NCI-H460 (cell line): Measurements from ENCODE around the gene EYA4. TPM values are rescaled to one million over a fixed set of nuclear protein-coding genes. Genes with fewer than 3 reads are reported as not detected.
"Not testable (repeated sequence)": the region's sequence is repeated elsewhere in the genome, so short reads cannot be mapped to it uniquely, and the experiment has no call there.

Experiments used
- DNase-seq: peaks from one replicate; pipeline ENCODE4 v3.0.0-alpha.2; 2016; ENCODE audit warnings: low read depth; ENCODE audit errors: extremely low read depth
- total RNA-seq: library from RNA; depleted of rRNA; stranded (reverse); fragments of >200 nt; shearing (Covaris generic); gene quantifications from 2 replicates; pipeline ENCODE4 v1.2.3, GENCODE V29; 2014

Gene EYA4
- total RNA-seq, 1 experiment from 2014 or later: 26.0 TPM

DNA sequence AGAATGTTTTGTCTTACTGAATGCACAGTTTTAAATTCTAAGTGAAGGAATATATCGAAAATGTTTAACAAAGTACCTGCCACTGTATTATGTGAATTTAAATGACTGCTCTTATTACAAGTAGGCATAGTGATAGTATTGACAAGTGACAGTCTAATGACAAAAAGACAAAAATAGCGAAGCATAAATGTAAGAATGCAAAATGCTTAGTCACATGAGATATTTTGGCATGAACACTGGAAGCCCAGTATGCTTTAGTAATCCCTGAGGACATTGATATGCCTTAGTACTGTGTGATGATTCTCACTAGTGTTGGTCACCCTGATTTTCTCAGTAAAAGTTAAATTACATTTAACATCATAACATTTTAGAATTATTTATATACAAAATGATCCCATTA, 153.5 kb downstream of the EYA4 start:
- DNase-seq: no peak

DNA sequence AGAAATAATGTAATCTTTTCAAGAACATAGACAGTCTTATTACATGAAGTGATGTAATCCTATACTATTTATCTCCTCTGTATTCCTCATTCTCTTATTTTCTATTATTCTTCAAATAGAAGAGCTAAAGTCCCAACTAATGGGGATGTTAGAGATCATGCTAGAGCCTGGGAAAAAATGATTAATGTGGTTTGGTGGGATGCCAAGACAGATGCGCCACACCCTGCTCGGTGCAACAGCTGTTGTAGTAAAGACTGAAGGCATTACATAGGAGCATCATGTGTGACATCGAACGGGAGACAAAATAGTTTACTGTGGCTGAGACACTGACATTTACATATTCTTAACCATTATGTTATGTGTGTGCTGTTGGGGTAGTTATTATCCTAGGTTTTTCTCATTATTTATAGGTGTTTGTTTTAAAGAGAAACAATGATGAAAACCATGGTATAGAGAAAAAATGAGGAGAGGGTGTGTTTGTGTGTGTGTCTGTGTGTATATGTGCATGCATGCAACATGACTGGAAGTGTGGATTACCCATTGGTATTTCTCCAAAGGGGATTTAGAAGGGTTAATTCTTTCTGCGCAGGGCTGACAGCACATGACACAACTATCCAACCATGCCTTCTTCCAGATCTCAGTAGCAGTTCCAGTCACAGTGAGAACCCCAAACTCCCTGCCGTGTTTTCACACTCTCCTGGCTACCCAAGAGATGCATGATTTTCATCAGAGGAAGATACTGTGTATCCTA, 155.3 kb downstream of the EYA4 start:
- peak; percentile 36 for DNase-seq

DNA sequence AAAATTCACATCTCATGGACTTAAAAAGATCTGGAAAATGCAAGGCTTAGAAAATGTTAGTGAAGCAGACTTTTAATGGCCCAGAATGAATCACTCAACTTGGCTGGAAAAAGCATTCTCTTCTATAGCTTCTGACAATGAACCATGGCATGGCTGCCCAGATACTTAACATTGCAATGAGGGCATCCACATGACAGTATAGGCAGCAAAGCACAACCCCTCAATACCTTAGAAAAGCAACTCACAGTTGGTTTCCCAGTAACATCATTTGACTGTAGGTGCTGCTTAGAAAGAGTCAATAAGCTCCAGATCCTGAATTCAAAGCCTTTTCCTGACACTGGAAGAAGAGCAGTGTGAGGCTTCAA, 155.8 kb downstream of the EYA4 start:
- DNase-seq: no peak

DNA sequence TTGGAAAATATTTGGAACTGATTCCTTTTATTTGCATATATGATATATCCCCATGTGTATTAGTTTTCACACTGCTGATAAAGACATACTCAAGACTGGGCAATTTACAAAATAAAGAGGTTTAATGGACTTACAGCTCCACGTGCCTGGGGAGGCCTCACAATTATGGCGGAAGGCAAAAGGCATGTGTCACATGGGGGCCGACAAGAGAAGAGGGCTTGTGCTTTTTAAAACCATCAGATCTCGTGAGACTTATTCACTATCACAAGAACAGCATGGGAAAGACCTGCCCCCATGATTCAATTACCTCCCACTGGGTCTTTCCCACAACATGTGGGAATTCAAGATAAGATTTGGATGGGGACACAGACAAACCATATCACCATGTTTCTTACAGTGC, 156.4 kb downstream of the EYA4 start:
- DNase-seq: not testable (repeated sequence)

DNA sequence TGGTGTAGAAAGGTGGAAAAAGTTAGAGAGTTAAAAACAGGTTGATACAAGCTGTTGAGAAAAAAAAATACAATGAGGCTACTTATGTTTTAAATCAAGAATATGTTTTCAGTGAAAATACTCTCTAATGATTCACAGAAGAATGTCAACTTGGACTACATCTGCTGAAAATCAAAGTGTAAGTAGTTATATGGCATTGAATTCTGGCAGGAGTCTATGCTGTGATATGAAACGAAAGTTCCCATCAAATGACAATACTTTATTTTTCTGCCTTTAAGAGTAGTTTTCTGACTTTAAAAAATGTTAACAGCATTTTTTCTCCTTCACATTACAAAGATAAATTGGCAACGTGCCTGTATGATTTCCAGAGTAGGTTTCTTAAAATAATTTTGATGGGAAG, 158.3 kb downstream of the EYA4 start:
- DNase-seq: no peak

- no peak for DNase-seq
Observed at GRCh38 chr6:133404151-133404550, 163.0 kb downstream of the EYA4 start.

GRCh38 chr6:133404728-133405127, 163.6 kb downstream of the EYA4 start:
- DNase-seq: no peak

DNA sequence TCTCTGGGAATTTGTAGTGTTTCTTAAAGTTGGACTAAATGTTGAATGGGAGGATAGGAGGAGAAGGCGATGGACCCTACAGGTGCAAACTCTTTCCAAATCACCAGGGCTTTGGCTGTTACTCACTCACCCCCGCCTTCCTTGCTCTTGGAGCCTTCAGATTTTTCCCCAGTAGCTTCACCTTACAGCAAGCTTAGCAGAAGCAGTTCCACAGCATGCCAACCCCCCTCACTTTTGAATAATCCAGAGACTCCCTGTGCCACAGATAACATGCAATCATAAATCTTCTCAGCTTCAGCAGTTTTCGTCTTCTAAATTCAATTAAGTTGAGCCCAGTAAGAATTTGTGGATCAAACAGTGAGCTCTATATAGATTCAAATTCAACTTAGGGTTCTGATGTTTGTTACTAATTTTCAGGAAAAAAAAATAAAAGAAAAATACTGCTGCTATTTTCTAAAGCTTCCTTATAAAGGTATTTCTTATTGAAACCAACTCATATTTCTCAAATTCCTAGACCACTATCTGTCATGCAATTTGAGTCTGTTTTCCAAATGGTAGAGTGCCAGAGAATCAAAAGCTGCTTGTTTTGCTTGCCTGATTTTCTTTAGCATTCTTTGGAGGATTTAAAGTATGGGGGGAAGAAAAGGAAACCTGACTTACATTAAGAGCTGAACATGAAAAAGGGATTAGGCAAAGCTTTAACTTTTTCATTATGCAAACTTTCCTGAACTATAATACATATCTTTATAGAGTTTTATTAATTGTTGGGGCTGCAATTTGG, 166.4 kb downstream of the EYA4 start:
- DNase-seq: no peak

DNA sequence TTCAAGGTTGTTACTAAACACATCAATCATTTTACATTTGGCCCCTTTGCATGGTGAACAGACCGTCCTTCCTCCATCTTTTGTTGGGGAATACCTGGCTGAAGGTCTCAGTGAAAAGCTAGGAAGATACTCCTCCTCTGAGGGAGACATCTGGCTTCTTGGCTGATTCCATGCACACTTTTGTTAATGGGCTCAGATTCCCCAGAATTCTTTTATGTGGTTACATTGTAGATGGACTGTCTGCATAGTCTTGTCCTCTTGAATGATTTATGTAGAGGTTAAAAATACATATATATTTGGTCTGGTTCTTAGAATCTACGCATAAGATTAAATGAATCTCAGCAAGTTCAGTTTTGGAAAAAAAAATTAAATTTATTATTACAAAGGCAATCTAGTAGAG, 167.0 kb downstream of the EYA4 start:
- DNase-seq: no peak

GRCh38 chr6:133408543-133408942, 167.4 kb downstream of the EYA4 start:
- no peak for DNase-seq

- DNase-seq: no peak
Observed at GRCh38 chr6:133410638-133411435, 169.7 kb downstream of the EYA4 start.

DNA sequence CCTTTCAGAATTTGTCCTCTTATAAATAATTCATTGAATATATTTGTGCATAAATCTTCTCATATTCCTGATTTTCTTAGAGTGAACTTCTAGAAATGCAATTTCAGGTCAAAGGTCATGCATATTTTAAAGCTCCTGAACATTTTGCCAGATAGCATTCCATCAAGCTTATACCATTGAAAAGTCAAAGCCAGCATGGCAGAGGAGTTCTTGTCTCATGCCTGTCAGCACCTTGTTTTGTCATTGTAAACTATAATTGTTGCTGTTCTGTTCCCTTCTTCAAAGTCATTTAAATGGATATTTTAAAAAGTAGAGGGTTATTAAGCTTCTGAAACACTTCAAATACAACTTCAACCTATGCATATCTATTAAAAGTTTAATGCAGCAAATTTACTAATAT, 170.6 kb downstream of the EYA4 start:
- no peak for DNase-seq

DNA sequence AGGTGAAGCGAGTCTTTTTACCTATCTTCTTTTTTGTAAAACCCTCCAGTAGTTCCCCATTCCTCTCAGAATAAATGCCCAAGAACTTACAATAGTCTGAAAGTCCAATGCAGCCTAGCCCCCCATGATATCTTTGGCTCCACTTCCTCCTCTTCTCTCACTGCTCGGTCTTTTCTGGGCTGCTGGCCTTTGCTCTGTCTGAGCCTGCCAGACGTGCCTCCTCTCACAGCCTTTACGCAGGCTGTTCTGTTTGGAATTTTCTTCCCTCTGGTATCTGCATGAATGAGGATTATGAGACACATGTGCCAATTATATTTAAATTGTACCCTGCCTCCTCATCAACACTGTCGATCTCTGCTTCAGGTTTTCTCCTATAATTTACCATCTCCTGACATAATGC, 174.1 kb downstream of the EYA4 start:
- no peak for DNase-seq

- DNase-seq: no peak
Observed at GRCh38 chr6:133418108-133418507, 177.0 kb downstream of the EYA4 start.

GRCh38 chr6:133423242-133423641, 182.1 kb downstream of the EYA4 start:
- DNase-seq: no peak

- no peak for DNase-seq
Observed at GRCh38 chr6:133424359-133424758, 183.2 kb downstream of the EYA4 start.

DNA sequence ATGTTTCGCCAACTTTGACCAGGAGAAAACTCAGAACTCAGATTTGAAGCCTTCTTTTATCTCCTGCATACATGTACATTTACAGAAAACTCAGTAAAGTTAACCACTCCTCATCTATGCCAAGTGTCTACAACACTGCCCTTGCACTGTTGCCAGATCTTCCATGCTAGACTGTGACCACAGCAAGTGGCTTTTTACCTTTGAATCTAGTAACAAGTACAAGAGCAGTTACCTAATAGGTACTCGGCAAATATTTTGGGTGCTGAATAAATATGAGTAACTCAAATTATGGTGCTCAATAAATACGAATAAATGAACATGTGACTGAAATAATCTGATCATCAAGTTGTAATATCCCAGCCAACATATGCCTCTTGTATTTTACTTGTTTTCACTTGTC, 184.9 kb downstream of the EYA4 start:
- no peak for DNase-seq

GRCh38 chr6:133428295-133428694, 187.1 kb downstream of the EYA4 start:
- DNase-seq: no peak

DNA sequence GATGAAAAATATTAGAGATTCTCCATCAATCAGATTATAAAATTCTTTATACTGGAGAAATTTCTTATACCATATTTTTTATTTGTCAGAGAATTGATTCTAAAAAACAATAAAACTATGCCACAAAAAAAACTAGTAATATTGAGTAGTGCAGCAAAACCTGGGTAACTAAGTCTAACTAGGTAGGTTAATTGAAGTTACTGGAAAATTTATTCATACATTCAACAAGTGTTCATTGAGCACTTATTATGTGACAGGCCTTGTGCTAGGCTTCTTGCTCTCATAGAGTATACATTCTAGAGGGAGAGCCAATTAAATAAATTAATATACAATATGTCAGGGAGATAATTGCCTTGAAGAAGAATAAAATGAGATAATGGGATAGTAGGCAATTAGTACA, 189.4 kb downstream of the EYA4 start:
- DNase-seq: no peak

- DNase-seq: no peak
Observed at GRCh38 chr6:133431031-133431430, 189.9 kb downstream of the EYA4 start.
